NCI-H446 treated with DMSO at 0.1 percent for 48 hours (cell line): ENCODE measurements around the gene TUBGCP3.

Experiments
- DNase-seq: peaks from one replicate; lab custom pipeline; 2025; lab: John Stamatoyannopoulos, UW

The TUBGCP3 gene

DNA sequence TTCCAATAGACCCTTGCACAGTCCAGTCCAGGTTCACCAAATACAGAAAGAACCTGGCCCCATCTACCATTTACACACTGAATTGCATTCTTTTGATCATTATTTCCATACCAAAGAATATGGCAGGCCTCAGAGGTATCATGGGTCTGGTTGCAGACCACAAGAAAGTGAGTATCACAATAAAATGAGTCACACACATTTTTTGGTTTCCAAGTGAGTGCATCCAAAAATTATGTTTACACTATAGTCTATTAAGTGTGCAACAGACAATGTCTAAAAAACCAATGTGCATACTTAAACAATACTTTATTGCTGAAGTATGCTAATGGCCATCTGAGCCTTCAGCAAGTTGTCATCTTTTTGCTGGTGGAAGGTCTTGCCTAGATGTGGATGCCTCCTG lies 106.5 kb downstream of the TUBGCP3 start:
- DNase-seq = no peak

DNA sequence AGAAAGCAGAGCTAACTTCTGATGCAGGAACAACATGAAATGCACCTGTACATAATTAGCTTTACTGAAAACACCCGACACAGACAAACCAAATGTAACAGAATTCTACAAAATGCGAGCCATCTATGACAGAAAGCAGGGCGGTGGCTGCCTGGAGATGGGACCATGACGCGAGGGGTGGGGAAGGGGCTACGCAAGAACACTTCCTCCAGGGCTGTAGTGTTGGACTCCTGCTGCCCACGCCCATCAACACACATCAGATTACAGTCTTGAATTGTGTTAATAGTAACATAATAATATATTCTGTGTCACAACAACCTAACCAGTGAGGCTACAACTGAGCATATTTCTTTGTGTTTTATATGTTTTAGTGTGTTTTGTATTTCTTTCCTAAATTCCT lies 108.6 kb downstream of the TUBGCP3 start:
- no peak for DNase-seq

DNA sequence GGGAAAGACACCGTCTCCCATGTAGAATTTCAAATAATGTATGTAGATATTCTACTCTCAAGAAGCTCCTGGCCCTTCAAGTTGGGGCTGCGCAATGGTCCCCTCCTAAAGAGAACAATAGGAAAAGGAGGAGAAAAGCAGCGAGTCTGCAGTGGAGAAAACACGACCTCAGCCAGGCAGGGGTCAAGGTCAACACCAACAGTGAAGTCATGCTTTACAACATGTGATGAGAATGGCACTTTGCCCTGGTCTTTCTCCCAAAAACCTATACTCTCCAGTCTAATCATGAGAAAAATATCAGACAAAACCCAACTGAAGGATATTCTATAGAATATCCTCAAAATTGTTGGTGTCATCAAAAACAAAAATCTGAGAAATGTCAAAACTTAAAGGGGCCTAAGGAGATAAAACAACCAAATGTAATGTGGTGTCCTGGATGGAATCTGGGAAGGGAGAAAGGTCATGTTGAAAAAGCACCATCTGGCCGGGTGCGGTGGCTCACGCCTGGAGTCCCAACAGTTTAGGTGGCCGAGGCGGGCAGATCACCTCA lies 110.8 kb downstream of the TUBGCP3 start:
- no peak for DNase-seq

- DNase-seq = no peak
Measured at GRCh38 chr13:112475889-112476288, 112.1 kb downstream of the TUBGCP3 start.

GRCh38 chr13:112474869-112475268 lies 113.1 kb downstream of the TUBGCP3 start:
- no peak for DNase-seq

DNA sequence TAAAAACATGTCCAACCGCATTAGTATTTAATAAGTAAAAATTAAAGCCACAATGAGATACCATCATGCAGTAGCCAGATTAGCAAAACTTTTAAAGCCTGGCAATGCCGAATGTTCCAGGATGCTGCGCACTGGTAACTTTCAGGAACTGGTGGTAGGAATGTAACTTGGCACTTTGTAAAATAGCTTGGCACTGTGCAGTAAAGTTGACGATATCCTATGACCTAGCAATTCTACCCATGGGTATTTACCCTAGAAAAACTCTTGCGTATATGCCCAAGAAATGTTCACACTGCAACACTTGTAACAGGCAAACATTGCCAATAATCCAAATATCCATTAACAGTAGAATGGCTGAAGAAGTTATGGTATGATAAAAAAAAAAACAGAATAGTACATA lies 114.1 kb downstream of the TUBGCP3 start:
- no peak for DNase-seq

DNA sequence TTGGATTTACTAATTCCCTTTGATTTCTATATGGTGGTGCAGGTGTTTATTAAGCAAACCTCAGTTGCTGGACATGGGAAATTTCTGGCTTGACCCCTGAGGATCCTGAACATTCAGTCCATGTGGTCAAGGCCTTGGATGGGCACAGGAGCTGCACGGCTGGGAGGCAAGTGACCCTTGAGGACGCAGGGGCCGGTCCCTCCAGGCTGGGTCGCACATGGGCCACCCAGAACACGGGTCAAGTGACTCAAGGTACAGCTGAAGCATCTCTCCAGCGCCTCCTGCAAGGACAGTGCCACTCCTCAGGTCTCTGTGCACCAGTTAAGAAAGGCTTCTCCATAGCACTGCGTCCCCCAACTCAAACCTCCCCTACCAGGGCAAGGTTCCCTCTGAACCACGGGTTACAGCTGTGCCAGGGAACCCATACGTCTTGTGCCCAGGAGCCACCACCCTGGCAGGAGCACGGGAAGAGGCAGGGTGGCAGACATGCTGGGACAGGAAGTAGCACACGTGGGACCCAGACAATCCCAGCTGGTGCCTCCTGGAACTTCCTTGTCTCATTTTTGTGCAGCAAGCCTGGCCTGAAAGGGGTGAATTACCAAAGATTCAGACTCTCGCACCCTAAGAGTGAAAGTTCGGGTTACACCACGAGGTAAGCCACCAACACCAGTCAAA lies 118.7 kb downstream of the TUBGCP3 start:
- DNase-seq = no peak

GRCh38 chr13:112468069-112468468 lies 119.9 kb downstream of the TUBGCP3 start:
- DNase-seq = no peak

- no peak for DNase-seq
Measured at GRCh38 chr13:112467236-112467635, 120.7 kb downstream of the TUBGCP3 start.

DNA sequence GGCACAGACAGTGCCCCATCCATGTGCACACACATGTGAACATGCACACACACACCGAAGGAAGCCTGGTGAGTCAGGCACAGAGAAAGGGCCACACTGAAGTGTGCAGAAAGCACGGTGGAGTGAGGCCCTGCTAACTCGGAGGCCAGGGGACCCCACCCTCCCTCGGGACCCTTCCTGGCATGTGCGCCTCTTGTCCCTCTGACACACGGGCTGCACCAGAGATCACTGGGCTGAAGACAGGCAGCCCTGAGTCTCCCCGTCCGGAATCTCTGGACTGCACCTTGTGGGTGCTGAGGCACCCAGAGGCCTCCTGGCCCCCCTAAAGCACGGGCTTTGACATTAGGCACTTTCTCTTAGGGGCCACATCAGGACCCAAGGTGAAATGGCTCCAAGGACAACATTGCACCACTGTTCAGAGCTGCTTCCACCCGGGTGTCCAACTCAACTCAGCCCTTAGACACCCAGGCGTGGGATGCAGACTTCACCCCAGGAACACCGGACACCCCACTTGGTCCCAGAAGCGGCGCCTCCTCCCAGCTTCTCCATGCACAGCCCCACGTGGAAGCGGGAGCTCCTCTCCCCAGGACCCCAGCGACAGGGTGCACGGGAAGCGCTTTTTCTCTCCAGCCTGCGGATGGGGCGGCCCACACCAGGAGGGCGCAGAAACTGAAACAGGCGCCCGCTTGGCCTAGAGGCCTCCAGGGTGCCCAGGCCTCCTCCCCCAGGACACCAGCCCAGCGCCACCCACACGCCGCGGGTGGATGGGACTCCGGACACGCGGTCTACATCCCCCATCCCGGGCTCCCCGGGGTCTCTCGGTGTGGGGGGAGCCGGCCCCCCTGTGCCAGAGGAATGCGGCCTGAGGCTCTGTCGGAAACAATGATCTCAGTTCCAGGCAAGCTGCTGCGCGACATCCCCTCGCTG lies 121.6 kb downstream of the TUBGCP3 start:
- no peak for DNase-seq

DNA sequence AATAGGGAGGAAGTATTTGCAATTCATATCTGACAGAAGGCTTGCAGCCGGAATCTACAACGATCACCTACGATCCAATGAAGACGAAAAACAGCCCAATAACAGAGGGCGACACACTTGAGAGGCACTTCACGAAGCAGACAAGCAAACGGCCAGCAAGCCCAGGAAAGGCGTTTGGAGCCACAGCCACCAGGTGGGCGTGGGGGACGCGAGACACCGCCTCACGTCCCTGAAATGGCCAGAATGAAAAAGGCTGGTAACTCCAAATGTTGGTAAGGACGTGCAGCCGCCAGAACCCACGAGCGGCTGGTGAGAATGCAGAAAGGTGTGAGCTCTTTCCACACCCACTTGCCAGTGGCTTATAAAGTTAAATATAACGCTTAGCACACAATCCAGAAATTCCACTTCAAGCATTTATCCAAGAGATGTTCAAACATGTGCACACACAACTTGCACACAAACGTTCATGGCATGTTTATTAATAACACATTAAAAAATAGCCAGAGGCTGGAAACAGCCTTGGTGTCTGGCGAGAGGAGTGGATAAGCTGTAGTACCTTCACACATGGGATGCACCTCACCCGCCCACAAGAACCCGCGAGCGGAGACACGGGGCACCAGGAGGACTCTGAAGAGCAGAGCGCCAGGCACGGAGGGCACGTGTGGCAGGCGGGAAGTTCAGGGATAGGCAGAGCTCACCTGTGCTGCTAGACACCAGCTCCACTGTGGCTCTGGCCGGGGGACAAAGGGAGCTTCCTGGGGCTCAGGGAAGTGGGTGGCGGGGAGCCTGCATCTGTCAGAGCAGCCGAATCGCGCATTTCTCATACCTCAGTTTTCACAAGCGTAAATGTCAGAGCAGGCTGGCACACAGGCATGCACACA lies 122.5 kb downstream of the TUBGCP3 start:
- no peak for DNase-seq

DNA sequence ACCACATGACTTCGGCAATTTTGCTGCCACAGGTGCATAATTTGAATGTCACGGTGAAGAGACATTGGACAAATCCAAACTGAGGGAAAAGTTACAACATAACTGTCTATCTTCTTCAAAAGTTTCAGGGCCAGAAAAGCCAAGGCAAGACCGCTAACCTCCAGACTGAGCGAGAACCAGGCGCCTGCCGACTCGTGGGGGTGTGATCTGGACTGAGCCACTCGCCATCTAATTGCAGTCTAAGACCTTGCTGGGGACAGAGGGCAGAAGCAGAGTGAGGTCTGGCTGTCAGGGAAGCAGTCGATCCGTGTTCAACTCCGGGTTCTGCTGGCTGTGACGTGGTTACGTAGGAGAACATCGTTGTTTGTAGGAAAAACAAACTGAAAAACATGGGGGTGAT lies 123.2 kb downstream of the TUBGCP3 start:
- DNase-seq = no peak

DNA sequence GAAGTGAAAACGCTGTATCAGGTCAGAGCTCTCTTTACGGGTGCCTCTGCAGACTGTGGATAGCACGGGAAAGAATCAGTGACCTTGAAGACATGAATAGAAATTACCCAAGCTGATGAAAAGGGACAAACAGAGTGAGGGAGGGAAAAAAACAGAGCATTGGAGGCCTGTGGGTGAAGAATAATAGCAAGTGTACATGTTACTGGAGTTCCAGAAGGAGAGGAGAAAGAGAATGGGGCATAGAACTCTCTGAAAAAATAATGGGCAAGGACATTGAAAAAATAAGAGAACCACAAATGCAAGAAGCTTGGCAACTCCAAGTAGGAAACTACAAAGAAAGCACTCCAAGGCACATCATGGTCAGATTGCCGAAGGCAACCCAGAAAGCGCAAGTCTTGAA lies 125.5 kb downstream of the TUBGCP3 start:
- no peak for DNase-seq

DNA sequence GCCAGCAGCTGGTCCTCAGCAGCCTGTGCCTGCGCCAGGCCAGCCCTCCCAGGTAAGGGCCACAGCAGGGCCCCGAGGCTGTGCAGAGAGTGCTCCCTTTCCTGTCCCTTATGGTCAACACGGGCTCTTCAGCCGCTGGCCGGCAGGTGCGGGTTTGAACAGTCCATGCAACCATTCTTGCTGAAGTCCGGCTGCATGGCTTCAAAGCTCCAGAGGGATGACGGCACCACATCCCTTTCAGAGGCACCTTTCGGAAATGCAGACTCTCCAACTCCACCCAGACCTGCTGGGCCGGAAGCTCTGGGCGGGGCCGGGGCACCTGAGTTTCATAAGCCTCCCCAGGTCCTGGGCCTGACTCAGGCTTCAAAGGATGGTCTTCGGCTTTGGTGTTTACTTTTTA lies 130.5 kb downstream of the TUBGCP3 start:
- no peak for DNase-seq

GRCh38 chr13:112457081-112457480 lies 130.9 kb downstream of the TUBGCP3 start:
- DNase-seq = no peak

GRCh38 chr13:112456138-112457056 lies 131.6 kb downstream of the TUBGCP3 start:
- no peak for DNase-seq

DNA sequence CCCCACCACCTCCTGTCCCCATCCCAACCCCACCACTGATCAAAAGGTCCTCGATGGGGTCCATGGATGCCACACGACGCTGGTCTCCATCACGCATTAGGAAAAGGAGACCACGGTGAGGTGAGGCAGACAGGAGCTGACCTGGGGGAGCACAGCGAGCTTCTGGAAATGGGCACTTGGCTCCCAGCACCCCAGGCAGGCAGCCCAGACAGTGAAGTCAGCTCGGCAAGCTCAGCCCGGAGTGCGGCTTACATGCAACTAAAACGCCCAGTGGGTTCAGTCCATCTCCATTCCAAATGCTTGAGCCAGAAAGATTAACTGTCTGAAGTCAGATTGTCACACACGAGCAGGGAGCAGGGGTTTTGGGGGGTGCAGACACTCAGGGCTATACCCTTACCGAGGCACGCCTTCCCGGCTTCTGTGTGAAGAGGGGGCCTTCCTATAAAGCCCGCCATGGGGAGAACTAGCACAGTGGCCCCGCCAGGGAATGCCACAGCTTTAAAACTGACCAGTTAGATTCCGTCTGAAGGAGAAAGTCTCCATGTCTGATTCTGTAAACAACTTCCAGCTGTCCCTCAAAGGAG lies 132.4 kb downstream of the TUBGCP3 start:
- no peak for DNase-seq

- DNase-seq = no peak
Measured at GRCh38 chr13:112454648-112455334, 133.2 kb downstream of the TUBGCP3 start.

DNA sequence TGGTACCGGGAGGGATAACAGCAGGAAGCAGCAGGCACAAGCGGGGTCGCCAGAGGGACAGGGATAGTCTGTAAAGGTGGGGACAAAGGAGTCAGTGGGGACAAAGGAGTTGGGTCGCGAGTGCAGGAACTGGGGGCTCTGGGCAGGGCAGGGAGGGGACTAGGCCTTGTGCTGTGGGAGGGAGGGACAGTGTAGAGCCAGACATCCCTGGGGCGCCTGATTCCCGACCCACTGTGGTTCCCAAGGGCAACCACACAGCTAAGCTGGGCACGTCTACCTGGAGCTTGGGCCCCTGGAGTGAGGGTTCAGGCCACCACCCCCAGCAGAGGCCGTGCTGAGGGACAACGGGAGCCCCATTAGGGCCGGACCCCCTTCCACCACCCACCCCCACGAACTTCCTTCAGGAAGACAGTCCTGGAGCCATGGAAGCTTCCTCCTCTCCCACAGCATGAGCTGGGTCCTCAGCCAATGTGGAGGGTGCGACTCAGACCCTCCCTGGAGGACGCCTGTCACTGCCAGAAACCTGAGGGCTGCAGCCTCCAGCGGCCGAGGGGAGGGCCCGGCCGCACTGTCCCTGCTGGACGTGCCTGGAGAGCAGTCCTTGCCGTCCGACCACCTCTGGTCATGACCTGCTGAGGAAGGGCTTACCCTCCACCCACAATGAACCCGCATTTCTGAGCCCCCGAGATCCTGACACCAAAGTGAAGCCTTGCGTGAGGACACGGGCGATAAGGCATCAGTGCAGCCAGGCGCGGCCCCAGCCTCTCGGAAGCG lies 133.9 kb downstream of the TUBGCP3 start:
- no peak for DNase-seq
